Peyer's patch (tissue), 4 donors: ENCODE measurements around the gene GRM3.

Experiments used
- CTCF ChIP-seq, 6 experiments: fragments of 450-650 bp in 4 of 6; fragments of 200-600 bp in 2 of 6; sonication (generic) in 1 of 6; IDR thresholded peaks; one replicate each; pipeline ENCODE4 v1.5.1; 2017 to 2019; ENCODE audit warnings: antibody characterized with exemption in 6 of 6, mild to moderate bottlenecking in 3 of 6, moderate library complexity in 1 of 6
- POLR2A ChIP-seq, 2 donors: fragments of 450-650 bp; IDR thresholded peaks; one replicate each; pipeline ENCODE4 v1.5.1; 2017; ENCODE audit warnings: antibody characterized with exemption in 2 of 2, mild to moderate bottlenecking in 2 of 2, moderate library complexity in 2 of 2

- no peak for TF ChIP-seq CTCF (IDR thresholded peaks at IDR 0.05)
- no peak for TF ChIP-seq POLR2A (IDR thresholded peaks at IDR 0.05)
Measured at GRCh38 chr7:86898171-86898570, 254.5 kb downstream of the GRM3 start.
